HG03196 (cell line): ENCODE results near the gene CDH5.

ENCODE experiments used
- ATAC-seq: cut with Tn5 transposase; IDR thresholded peaks from one replicate; pipeline ENCODE4 v1.9.1; 2021; ENCODE audit not compliant: unreplicated experiment

The CDH5 gene

GRCh38 chr16:66354034-66354909 lies 12.2 kb upstream of the CDH5 start:
- ATAC-seq, result no peak

DNA sequence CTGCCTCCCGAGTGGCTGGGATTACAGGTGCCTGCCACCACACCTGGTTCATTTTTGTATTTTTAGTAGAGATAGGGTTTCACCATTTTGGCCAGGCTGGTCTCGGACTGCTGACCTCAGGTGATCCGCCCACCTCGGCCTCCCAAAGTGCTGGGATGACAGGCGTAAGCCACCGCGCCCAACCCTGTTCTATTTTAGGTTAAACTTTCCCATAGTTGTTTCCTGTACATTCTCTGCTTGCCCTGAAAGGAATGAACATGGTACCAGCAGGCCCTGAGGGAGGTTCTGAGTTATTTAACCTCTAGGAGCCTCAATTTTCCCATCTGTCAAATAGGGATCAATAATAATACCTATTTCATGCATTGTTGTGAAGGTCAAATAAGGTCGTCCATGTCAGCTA lies 11.0 kb upstream of the CDH5 start:
- no peak for ATAC-seq

- no peak for ATAC-seq
These were observed 9.0 kb upstream of the CDH5 start for GRCh38 chr16:66357523-66357928.

DNA sequence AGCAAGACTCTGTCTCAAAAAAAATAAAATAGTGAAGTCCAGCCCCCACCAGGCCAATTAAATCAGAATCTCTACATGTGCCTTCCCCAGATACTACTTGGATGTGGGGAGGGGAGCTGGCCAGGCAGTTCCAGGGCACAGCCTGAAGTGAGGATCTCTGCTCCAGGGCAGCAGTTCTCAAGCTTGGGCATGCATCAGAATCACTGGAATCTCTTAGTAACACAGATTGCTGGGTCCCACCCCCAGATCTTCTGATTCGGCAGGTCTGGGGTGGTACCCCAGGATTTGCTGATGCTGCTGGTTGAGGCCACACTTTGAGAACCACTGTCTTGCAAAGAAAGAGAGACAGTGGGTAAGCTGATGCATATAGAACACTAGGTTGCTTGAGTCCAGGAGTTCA lies 8.3 kb upstream of the CDH5 start:
- ATAC-seq, result no peak

GRCh38 chr16:66359012-66359411 lies 7.5 kb upstream of the CDH5 start:
- ATAC-seq, result no peak

DNA sequence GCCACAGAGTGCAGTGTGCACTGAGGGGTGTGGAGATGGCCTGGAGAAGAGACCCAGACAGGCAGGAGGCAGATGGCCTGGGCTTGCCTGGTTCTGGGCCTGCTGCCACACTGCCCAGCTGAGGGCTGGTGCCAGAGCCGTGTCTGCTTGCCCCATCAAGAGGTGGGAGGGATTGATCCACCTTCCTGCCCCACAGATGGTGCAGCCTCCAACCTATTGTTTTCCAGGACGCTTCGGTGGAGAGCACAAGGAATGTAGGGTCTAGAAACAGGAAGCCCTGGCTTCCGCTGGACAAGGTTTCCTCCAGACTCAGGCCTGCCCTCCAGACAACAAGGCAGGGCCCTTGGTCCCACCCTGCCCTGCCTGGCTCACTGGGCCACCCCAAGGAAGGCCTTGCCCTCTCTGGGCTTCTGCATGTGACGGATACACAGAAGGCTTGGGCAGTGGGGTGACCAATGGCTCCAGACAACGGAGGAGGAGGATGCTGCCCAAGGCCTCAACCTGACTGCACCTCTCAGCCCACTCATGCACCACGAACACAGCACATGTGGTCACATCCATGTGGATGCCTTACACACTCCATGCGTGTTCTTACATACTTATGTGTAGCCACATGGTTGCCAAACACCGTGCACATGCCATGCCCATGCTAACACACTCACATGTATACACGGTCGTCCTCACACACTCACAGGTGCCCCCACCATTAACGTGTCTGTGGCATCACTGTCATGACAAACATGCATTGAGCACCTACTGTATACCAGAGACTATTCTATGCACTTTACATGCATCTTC lies 6.5 kb upstream of the CDH5 start:
- no peak for ATAC-seq

- ATAC-seq, result no peak
These were observed 5.7 kb upstream of the CDH5 start for GRCh38 chr16:66360624-66361324.

- ATAC-seq, result no peak
These were observed 4.8 kb upstream of the CDH5 start for GRCh38 chr16:66361604-66362135.

DNA sequence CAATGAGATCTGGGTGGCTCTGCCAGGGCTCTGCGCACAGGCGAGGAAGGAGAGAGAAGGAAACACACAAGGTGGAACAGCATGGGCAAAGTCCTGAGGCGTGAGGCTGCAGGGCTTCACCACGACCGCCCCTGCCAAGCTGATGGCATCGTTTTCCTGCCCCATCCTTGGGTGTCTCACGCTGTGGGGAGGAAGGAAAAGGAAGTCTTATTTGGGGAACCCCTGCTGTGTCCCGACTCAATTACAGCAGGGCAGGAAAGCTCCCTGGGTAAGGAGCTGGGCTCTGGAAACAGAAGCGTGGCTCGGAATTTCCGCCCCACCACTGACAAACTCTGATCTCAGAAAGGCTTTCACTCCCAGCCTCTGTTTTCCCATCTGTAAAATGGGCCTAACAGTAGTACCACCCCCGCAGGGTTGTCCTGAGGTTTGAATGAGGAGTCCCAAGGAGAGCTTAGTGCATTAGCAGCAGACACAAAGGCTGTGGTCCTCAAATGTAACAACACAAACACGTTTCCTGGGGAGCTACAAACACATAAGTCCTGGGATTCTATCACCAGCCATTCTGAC lies 3.2 kb upstream of the CDH5 start:
- no peak for ATAC-seq

DNA sequence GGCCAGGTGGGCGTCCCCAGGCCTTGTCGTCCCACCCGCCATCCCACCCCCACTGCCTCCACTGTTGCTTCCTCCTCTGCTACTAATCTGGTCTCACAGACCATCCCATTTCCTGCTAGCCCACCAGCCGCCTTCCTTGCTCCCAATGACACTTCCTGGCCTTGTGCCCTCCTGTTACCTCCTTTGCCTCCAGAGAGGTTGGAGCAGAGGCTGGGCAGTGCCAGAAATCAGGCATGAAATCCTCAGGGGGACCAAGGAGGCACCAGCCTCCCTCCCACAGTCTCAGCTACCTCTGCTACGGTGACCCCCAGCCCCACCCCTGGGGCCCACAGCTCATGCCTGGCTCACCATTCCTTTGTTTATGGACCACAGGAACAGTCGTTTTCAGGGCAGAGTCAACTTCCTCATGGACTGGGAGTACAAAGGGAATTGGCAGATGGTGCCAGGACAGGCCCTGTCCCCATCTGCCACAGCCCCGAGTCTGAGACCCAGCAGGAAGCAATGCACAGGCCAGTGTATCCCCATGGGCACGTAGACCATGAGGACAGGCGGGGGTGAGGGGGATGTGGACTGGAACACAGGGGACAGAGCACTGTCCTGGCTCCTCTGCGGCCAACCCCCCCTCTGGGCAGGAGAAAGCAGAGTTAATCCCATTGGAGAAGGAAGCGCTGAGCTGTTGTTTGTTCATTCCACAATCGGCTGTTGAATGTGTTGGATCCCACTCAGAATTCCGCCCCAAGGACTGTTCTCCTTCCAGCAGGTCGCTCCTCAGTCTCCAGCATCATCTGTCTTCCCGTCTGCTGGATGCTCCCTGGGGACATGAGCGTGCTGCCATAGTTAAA lies 2.2 kb upstream of the CDH5 start:
- no peak for ATAC-seq

GRCh38 chr16:66364959-66365306 lies 1.6 kb upstream of the CDH5 start:
- no peak for ATAC-seq

DNA sequence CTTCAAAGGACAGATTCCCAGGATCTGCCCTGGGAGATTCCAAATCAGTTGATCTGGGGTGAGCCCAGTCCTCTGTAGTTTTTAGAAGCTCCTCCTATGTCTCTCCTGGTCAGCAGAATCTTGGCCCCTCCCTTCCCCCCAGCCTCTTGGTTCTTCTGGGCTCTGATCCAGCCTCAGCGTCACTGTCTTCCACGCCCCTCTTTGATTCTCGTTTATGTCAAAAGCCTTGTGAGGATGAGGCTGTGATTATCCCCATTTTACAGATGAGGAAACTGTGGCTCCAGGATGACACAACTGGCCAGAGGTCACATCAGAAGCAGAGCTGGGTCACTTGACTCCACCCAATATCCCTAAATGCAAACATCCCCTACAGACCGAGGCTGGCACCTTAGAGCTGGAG lies 840 bp upstream of the CDH5 start:
- ATAC-seq, result no peak

DNA sequence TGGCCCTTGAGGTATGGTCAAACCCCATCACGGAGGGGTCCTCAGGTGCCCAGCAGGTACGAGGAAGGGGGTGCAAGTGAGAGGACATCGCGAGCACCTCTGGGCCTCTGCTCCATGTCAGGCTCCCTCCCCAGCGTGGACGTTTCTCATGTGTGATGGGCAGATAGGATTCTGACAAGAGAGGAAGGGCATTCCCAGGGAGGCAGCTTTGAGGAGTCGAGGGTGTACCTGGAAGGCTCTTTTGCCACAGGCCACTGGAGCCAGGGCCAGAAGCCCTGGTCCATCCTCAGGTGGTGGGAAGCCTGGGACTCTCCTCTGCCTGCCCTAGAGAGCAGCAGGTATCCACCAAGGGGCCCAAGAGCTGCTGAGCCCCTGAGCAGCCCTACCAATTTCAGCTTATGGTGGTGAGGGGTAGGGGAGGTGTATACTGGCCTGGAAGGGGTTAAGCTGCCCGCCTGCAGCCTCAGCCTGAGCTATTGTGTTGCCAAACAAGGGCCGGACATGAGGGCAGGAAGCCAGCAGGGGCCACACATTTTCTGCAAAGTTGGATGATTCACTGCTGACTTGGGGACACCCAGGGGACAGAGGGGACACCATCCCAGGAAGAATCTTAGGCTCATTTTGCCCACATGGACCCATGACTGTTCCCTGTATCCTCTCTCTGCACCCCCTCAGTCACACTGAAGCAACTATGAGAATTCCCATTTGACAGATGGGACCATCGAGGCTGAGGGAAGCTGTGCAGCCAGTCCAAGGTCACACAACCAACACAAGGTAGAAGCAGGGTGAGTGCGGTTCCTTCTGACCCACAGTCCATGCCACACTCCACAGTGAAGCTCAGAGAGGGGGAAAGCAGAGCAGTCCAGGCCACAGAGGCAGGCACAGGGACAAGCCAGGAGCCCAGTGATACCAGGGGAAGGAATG lies 1.7 kb downstream of the CDH5 start:
- no peak for ATAC-seq

DNA sequence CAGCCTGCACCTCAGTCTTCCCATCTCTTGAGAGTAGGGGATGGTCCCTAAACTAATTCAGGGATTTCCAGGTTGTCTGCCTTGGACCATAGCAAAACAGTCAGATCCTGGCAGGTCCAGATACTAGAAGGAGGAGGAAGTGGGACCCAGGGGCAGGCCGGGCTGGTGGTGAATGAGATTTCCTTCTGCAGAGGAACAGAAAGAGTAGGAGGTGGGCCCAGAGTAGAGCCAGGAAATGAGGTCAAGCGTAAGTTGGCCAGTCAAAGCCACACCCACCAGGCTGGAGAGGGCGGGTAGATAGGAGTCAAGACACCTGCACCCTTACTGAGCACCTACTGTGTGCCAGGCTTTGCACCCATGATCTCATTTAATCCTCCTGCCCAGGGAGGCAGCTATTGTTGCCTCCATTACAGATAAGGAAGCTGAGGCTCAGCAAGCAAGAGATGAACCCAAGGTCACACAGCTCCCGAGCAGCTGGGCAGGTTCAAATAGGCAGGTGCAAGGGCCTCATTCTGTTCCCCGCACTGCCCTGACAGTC lies 2.6 kb downstream of the CDH5 start:
- ATAC-seq, result no peak

- ATAC-seq, result no peak
These were observed 4.5 kb downstream of the CDH5 start for GRCh38 chr16:66370786-66371684.

DNA sequence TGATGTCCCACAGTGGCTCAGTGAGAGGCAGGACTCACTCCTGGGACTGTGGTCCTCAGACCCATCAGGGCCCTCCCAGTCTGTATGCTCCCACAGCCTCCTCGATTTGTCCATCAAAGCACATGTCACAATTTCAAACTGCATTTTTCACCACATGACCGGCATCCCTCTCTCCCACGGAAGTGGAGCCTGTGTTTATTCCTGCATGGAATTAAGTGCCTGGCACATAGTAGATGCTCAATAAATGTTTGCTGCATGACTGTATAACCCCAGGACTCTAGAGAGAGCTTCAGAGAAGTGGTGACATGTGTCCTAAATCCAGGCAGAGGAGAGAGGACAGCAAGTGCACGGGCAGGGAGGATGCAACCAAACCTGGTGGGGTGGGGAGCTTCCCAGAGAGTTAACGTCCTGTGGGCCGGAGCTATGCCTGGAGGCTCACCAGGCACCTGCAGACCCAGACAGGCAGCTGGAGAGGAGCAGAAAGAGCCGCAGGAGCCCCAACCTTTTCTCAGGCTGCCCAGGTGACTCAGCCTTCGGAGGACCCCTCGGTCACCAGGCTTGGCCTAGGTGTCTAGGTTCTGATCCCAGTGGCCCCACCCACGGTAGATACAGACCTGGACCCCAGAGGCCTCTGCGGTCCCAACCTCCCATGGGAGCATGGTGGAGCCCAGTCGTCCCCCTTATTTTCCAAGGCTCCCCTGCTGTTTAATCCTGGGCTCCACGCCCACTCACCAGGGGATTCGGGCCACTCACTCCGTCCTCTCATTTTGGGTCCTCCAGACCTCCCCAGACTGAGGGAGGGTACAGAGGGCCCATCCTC lies 5.8 kb downstream of the CDH5 start:
- no peak for ATAC-seq

- no peak for ATAC-seq
These were observed 6.3 kb downstream of the CDH5 start for GRCh38 chr16:66372898-66373155.
